Esophagus muscularis mucosa (tissue), 4 donors: ENCODE data around the gene ZNF473.

Experiments used
- EP300 ChIP-seq: sonication (generic); formaldehyde crosslinking; IDR thresholded peaks from one replicate; pipeline ENCODE4 v1.6.1; 2017; ENCODE audit warnings: antibody characterized with exemption
- POLR2A ChIP-seq: fragments of 450-650 bp; IDR thresholded peaks from one replicate; pipeline ENCODE4 v1.6.1; 2017; ENCODE audit warnings: antibody characterized with exemption, moderate library complexity, mild to moderate bottlenecking, low read depth
- POLR2AphosphoS5 ChIP-seq, 2 donors: sonication (generic); formaldehyde crosslinking; IDR thresholded peaks; one replicate each; pipeline ENCODE4 v1.6.1; 2017; ENCODE audit warnings: antibody characterized with exemption in 2 of 2
- TF ChIP-seq, protein P1 (sequence below), 3 experiments: fragments of 200-600 bp in 2 of 3; fragments of 450-650 bp in 1 of 3; sonication (generic) in 2 of 3; IDR thresholded peaks; one replicate each; pipeline ENCODE4 v1.5.1; 2017 to 2019; ENCODE audit warnings: antibody characterized with exemption in 3 of 3, mild to moderate bottlenecking in 2 of 3, moderate library complexity in 1 of 3

DNA sequence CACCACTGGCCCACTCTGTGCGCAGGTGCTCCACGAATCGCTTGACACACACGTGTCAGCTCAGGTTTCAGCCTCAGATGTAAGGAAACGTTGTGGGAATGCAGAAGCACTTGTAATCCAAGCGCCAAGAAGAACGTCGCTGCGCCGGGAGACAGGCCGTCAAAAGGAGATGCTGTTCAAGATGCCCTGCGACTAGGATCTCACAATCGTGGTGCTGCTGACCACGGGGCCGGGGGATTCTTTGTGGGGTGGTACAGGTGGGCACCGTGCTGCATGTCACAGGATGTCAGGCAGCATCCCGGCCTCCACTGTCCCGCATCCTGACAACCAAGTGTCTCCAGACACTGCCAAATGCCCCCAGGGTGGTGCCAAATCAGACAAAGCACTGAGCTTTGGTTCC, 47.9 kb upstream of the ZNF473 start:
- TF ChIP-seq POLR2A (no peak), EP300 (no peak), POLR2AphosphoS5 (IDR thresholded peaks at IDR 0.05) (no peak)
- TF ChIP-seq, protein P1, sequence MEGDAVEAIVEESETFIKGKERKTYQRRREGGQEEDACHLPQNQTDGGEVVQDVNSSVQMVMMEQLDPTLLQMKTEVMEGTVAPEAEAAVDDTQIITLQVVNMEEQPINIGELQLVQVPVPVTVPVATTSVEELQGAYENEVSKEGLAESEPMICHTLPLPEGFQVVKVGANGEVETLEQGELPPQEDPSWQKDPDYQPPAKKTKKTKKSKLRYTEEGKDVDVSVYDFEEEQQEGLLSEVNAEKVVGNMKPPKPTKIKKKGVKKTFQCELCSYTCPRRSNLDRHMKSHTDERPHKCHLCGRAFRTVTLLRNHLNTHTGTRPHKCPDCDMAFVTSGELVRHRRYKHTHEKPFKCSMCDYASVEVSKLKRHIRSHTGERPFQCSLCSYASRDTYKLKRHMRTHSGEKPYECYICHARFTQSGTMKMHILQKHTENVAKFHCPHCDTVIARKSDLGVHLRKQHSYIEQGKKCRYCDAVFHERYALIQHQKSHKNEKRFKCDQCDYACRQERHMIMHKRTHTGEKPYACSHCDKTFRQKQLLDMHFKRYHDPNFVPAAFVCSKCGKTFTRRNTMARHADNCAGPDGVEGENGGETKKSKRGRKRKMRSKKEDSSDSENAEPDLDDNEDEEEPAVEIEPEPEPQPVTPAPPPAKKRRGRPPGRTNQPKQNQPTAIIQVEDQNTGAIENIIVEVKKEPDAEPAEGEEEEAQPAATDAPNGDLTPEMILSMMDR (IDR thresholded peaks at IDR 0.05): no peak
